Measurements from ENCODE around the gene SEMA3F. TPM values are rescaled to one million over a fixed set of nuclear protein-coding genes. Genes with fewer than 3 reads are reported as not detected.

SEMA3F gene
- total RNA-seq, 1 donor from 2014 or later: 65.6 TPM

GRCh38 chr3:50192689-50193141 is 37.6 kb downstream of the SEMA3F start:
- peaks cover 11% of the 10 kb centered on the region for H3K4me1 ChIP-seq
- no peak overlapping the region for H3K4me3 ChIP-seq
- H3K36me3 ChIP-seq: no peaks in the 10 kb centered on the region
- DNase-seq (peak; percentile 82), ATAC-seq (peak; percentile 57)
- H3K9me3 ChIP-seq: no peaks in the 10 kb centered on the region
- peak; percentile 92 for TF ChIP-seq CTCF (IDR thresholded peaks at IDR 0.05)
- H3K27ac ChIP-seq: no peak overlapping the region
- H3K27me3 ChIP-seq: peaks cover 25% of the 10 kb centered on the region
- intact Hi-C loops (cut with DNase I): loop anchor here (5.0 kb wide), 2 partner anchors 35 to 80 kb away; no protein-coding TSS in a partner anchor

GRCh38 chr3:50193286-50193685 is 38.2 kb downstream of the SEMA3F start:
- Histone ChIP-seq H3K4me1 (peaks cover 11% of the 10 kb centered on the region), H3K4me3 (no peak overlapping the region), H3K27me3 (peaks cover 31% of the 10 kb centered on the region), H3K27ac (no peak overlapping the region), H3K9me3 (no peaks in the 10 kb centered on the region), H3K36me3 (no peaks in the 10 kb centered on the region)
- DNase-seq: no peak
- no peak for TF ChIP-seq CTCF (IDR thresholded peaks at IDR 0.05)
- no peak for ATAC-seq
- intact Hi-C loops (cut with DNase I): loop anchor here (5.0 kb wide), 2 partner anchors 34 to 79 kb away; no protein-coding TSS in a partner anchor

GRCh38 chr3:50193746-50194127 is 38.6 kb downstream of the SEMA3F start:
- Histone ChIP-seq H3K4me1 (peaks cover 11% of the 10 kb centered on the region), H3K27ac (no peak overlapping the region), H3K36me3 (no peaks in the 10 kb centered on the region), H3K27me3 (peaks cover 31% of the 10 kb centered on the region), H3K9me3 (no peaks in the 10 kb centered on the region), H3K4me3 (no peak overlapping the region)
- intact Hi-C loops (cut with DNase I): loop anchor here (5.0 kb wide), 2 partner anchors 34 to 79 kb away; no protein-coding TSS in a partner anchor
- DNase-seq (no peak), ATAC-seq (no peak)
- TF ChIP-seq CTCF (IDR thresholded peaks at IDR 0.05): no peak

GRCh38 chr3:50194128-50194902 is 39.2 kb downstream of the SEMA3F start:
- ATAC-seq: peak; percentile 71
- intact Hi-C loops (cut with DNase I): loop anchor here (5.0 kb wide), 2 partner anchors 33 to 78 kb away; no protein-coding TSS in a partner anchor
- Histone ChIP-seq H3K9me3 (no peaks in the 10 kb centered on the region), H3K4me1 (peaks cover 11% of the 10 kb centered on the region), H3K36me3 (no peaks in the 10 kb centered on the region), H3K4me3 (no peak overlapping the region), H3K27ac (no peak overlapping the region), H3K27me3 (peaks cover 31% of the 10 kb centered on the region)
- peak; percentile 82 for DNase-seq
- peak; percentile 75 for TF ChIP-seq CTCF (IDR thresholded peaks at IDR 0.05)

GRCh38 chr3:50194903-50195500 is 39.9 kb downstream of the SEMA3F start:
- H3K36me3 ChIP-seq: no peaks in the 10 kb centered on the region
- H3K9me3 ChIP-seq: no peaks in the 10 kb centered on the region
- TF ChIP-seq CTCF (IDR thresholded peaks at IDR 0.05): no peak
- ATAC-seq (peak; percentile 19), DNase-seq (no peak)
- no peak overlapping the region for H3K4me3 ChIP-seq
- H3K4me1 ChIP-seq: peaks cover 11% of the 10 kb centered on the region
- no peak overlapping the region for H3K27ac ChIP-seq
- intact Hi-C loops (cut with DNase I): loop anchor here (5.0 kb wide), 2 partner anchors 32 to 77 kb away; no protein-coding TSS in a partner anchor
- peaks cover 31% of the 10 kb centered on the region for H3K27me3 ChIP-seq
